SU-DHL-6 (cell line): Measurements from ENCODE around the gene SAMD14.

Source experiments
- H2AFZ ChIP-seq: fragments of 200-600 bp; sonication (generic); 2 replicates; pipeline ENCODE4 v1.6.1; 2014; ENCODE audit warnings: low read depth, mild to moderate bottlenecking, moderate library complexity, mixed read lengths, antibody characterized with exemption, low read length; ENCODE audit not compliant: severe bottlenecking
- H3F3A ChIP-seq: fragments of 200-600 bp; shearing (Covaris generic); 2 replicates; pipeline ENCODE4 v1.6.0; 2016; ENCODE audit warnings: antibody characterized with exemption, mild to moderate bottlenecking; ENCODE audit not compliant: insufficient read depth
- H3K27ac ChIP-seq: fragments of 200-600 bp; sonication (generic); 2 replicates; pipeline ENCODE4 v1.5.1; 2016; ENCODE audit warnings: low read depth, mild to moderate bottlenecking, low read length, moderate library complexity, mixed read lengths
- H3K27me3 ChIP-seq: fragments of 200-600 bp; sonication (generic), shearing (Covaris generic); 2 replicates; pipeline ENCODE4 v1.6.0; 2014; ENCODE audit warnings: mild to moderate bottlenecking, low read length
- H3K36me3 ChIP-seq: fragments of 200-600 bp; sonication (generic); 2 replicates; pipeline ENCODE4 v1.6.1; 2014; ENCODE audit warnings: mild to moderate bottlenecking, low read length, mixed read lengths
- H3K4me2 ChIP-seq: fragments of 300-600, 200-600 bp; shearing (Covaris generic), sonication (generic); 2 replicates; pipeline ENCODE4 v1.6.0; 2014; ENCODE audit warnings: low read length, low read depth, mild to moderate bottlenecking; ENCODE audit not compliant: poor library complexity, severe bottlenecking
- H3K4me3 ChIP-seq: fragments of 200-600 bp; sonication (generic); 2 replicates; pipeline ENCODE4 v1.5.1; 2014; ENCODE audit warnings: antibody characterized with exemption, low read length, mild to moderate bottlenecking, mixed read lengths; ENCODE audit not compliant: insufficient read depth, poor library complexity, severe bottlenecking
- H3K79me2 ChIP-seq: fragments of 200-600 bp; sonication (generic); 2 replicates; pipeline ENCODE4 v1.6.1; 2014; ENCODE audit warnings: mild to moderate bottlenecking, low read length, moderate library complexity; ENCODE audit not compliant: insufficient read depth
- H3K9ac ChIP-seq: fragments of 200-600 bp; sonication (generic); 2 replicates; pipeline ENCODE4 v1.7.0; 2014; ENCODE audit warnings: mild to moderate bottlenecking, low read length
- H3K9me2 ChIP-seq: fragments of 200-600 bp; sonication (generic); replicated peaks from 2 replicates; pipeline ENCODE4 v1.6.1; 2014; ENCODE audit warnings: low read length; ENCODE audit not compliant: insufficient read depth
- H3K9me3 ChIP-seq: fragments of 200-600 bp; sonication (generic); 2 replicates; pipeline ENCODE4 v1.6.1; 2014; ENCODE audit warnings: low read length, mixed read lengths; ENCODE audit not compliant: insufficient read depth
- H4K20me1 ChIP-seq: fragments of 200-600 bp; sonication (generic); 2 replicates; pipeline ENCODE4 v1.6.1; 2014; ENCODE audit warnings: low read depth, mild to moderate bottlenecking, antibody characterized with exemption, low read length, moderate library complexity, mixed read lengths
- EZH2phosphoT487 ChIP-seq: fragments of 200-600 bp; sonication (generic), shearing (Covaris generic); conservative IDR thresholded peaks from 2 replicates; pipeline ENCODE4 v1.6.1; 2018; ENCODE audit warnings: mild to moderate bottlenecking, antibody characterized with exemption, low read length, moderate library complexity, mixed read lengths
- TF ChIP-seq, protein P1 (sequence below): fragments of 200-600 bp; sonication (generic); IDR thresholded peaks from one replicate; pipeline ENCODE4 v1.5.1; 2017; ENCODE audit warnings: antibody characterized with exemption, mild to moderate bottlenecking, low read length, moderate library complexity; ENCODE audit not compliant: insufficient read depth, poor library complexity, severe bottlenecking

Gene SAMD14

DNA sequence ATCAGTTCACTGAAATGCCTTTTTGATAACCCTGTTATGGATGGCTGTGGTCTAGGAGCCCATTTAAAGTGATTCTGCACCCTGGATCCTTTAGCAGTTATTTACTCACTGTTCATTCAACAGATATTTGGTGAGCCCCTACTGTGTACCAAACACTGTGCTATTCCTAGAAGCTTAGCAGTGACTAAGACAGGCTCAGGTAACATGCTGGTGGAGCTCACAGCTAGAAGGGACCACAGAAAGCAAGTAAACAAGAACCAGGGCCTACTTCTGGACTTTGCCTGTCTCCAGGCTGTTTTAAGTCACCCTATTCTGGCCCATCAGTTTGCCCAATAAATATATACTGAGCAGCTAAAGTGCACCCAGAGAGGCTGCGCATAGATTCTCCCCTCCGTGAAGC lies 63.0 kb downstream of the SAMD14 start:
- H3F3A ChIP-seq, result no peaks in the 10 kb centered on the region
- no peak overlapping the region for H2AFZ ChIP-seq
- no peaks in the 10 kb centered on the region for H3K79me2 ChIP-seq
- no peak overlapping the region for H3K27ac ChIP-seq
- TF ChIP-seq, protein P1, sequence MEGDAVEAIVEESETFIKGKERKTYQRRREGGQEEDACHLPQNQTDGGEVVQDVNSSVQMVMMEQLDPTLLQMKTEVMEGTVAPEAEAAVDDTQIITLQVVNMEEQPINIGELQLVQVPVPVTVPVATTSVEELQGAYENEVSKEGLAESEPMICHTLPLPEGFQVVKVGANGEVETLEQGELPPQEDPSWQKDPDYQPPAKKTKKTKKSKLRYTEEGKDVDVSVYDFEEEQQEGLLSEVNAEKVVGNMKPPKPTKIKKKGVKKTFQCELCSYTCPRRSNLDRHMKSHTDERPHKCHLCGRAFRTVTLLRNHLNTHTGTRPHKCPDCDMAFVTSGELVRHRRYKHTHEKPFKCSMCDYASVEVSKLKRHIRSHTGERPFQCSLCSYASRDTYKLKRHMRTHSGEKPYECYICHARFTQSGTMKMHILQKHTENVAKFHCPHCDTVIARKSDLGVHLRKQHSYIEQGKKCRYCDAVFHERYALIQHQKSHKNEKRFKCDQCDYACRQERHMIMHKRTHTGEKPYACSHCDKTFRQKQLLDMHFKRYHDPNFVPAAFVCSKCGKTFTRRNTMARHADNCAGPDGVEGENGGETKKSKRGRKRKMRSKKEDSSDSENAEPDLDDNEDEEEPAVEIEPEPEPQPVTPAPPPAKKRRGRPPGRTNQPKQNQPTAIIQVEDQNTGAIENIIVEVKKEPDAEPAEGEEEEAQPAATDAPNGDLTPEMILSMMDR, result no peak
- no peak for TF ChIP-seq EZH2phosphoT487
- no peaks in the 10 kb centered on the region for H4K20me1 ChIP-seq
- H3K9me3 ChIP-seq, result no peaks in the 10 kb centered on the region
- H3K27me3 ChIP-seq, result no peaks in the 10 kb centered on the region
- no peaks in the 10 kb centered on the region for H3K36me3 ChIP-seq
- no peak overlapping the region for H3K4me3 ChIP-seq
- H3K9ac ChIP-seq, result no peak overlapping the region
- H3K4me2 ChIP-seq, result no peak overlapping the region
- H3K9me2 ChIP-seq, result no peaks in the 10 kb centered on the region

DNA sequence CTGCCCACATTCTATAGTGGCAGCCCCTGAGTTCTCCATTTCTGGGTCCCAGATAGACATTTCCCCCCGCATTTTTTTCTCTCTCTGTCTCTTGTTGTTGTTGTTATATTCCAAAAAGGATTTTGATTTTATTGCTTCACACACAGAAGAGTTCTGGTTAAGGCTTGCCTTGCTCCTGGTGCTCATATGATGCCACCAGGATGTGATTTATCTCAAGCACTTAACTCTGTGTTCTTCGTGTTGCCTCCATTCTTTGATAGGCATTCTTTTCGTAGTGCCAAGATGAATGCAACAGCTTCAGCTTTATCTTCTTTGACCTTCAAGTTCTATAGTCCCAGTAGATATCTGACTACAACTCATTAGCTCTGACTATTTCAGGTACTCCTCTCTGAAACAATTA lies 64.9 kb downstream of the SAMD14 start:
- no peak overlapping the region for H2AFZ ChIP-seq
- H4K20me1 ChIP-seq, result no peaks in the 10 kb centered on the region
- no peaks in the 10 kb centered on the region for H3K27me3 ChIP-seq
- H3K9me2 ChIP-seq, result no peaks in the 10 kb centered on the region
- no peaks in the 10 kb centered on the region for H3K9me3 ChIP-seq
- no peak for TF ChIP-seq EZH2phosphoT487
- TF ChIP-seq, protein P1, result no peak
- H3K9ac ChIP-seq, result no peak overlapping the region
- H3K79me2 ChIP-seq, result no peaks in the 10 kb centered on the region
- H3K27ac ChIP-seq, result no peak overlapping the region
- no peaks in the 10 kb centered on the region for H3K36me3 ChIP-seq
- no peak overlapping the region for H3K4me2 ChIP-seq
- H3F3A ChIP-seq, result no peaks in the 10 kb centered on the region
- no peak overlapping the region for H3K4me3 ChIP-seq

- Histone ChIP-seq H3K36me3 (no peaks in the 10 kb centered on the region), H4K20me1 (no peaks in the 10 kb centered on the region), H3K9ac (no peak overlapping the region), H3K4me2 (no peak overlapping the region), H3K79me2 (no peaks in the 10 kb centered on the region), H3K27me3 (no peaks in the 10 kb centered on the region), H3K9me2 (no peaks in the 10 kb centered on the region), H3F3A (no peaks in the 10 kb centered on the region), H3K27ac (no peak overlapping the region), H3K4me3 (no peak overlapping the region), H3K9me3 (no peaks in the 10 kb centered on the region), H2AFZ (no peak overlapping the region)
- TF ChIP-seq EZH2phosphoT487, result no peak
- TF ChIP-seq, protein P1, result no peak
Measured at GRCh38 chr17:50064253-50065001, 65.5 kb downstream of the SAMD14 start.
